ENCODE measurements around the gene GNAS.

GRCh38 chr20:58908221-58908620 is 55.7 kb downstream of the GNAS start:
- TF ChIP-seq, protein P1, sequence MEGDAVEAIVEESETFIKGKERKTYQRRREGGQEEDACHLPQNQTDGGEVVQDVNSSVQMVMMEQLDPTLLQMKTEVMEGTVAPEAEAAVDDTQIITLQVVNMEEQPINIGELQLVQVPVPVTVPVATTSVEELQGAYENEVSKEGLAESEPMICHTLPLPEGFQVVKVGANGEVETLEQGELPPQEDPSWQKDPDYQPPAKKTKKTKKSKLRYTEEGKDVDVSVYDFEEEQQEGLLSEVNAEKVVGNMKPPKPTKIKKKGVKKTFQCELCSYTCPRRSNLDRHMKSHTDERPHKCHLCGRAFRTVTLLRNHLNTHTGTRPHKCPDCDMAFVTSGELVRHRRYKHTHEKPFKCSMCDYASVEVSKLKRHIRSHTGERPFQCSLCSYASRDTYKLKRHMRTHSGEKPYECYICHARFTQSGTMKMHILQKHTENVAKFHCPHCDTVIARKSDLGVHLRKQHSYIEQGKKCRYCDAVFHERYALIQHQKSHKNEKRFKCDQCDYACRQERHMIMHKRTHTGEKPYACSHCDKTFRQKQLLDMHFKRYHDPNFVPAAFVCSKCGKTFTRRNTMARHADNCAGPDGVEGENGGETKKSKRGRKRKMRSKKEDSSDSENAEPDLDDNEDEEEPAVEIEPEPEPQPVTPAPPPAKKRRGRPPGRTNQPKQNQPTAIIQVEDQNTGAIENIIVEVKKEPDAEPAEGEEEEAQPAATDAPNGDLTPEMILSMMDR (IDR thresholded peaks at IDR 0.05 in 8 of 11, conservative IDR thresholded peaks at IDR 0.05 in 3 of 11): no peak
- TF ChIP-seq POLR2A (IDR thresholded peaks at IDR 0.05) (no peak), POLR2AphosphoS5 (IDR thresholded peaks at IDR 0.05) (no peak)
